ENCODE data around the gene SHH. TPM values are rescaled to one million over a fixed set of nuclear protein-coding genes. Genes with fewer than 3 reads are reported as not detected.

Gene SHH
- total RNA-seq, 1 donor from 2014 or later, result 0.16 TPM

DNA sequence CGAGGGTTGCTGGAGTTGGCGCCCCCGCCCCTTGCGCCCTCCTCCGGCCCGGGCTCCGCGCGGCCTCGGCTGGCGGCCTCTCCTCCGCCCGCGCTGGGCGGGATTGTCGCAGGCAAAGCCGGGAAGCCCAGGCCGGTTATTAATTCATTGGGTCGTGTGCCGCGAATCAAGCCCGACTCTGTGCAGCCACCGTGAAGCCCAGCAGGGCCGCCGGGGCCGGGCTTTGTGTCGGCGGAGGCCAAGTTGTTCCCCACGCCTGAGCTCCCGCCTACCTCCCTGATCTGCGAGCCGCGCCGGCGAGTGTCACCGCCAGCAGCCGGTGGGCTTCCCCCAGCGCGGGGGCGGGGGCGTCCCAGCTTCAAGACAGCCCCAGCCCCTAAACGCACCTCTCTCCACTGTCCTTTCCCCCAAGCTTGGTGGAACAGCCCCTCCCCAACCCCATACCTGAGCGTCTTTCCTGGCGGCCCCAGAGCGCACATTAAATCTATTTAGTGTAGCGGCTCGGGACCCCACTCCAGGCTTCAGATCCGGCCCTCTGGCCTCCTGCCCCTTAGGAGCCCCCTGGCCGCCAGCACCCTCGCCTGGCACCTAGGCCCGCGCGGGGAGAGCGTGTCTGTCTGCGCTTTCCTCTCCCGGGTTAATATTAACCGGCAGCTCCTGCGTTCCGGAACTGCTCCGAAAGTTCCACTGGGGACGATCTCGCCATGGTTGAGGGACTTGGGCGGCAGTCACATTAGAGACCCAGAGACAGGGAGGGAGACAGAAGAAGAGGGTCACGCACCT lies 3.5 kb downstream of the SHH start:
- Histone ChIP-seq H3K27ac (ENCODE audit: low read depth, low read length) (no peak overlapping the region), H3K27me3 (ENCODE audit: insufficient read depth, low read length) (peaks cover 64% of the 10 kb centered on the region), H4K20me1 (ENCODE audit: insufficient read depth, low read length) (peaks cover 11% of the 10 kb centered on the region), H3K4me1 (ENCODE audit: insufficient read depth, low read length) (peaks cover 22% of the 10 kb centered on the region), H3K9ac (ENCODE audit: low read length) (no peak overlapping the region), H3K36me3 (ENCODE audit: insufficient read depth, low read length) (no peaks in the 10 kb centered on the region), H3K4me2 (ENCODE audit: low read length) (peak overlapping the region; percentile 67), H3K79me2 (ENCODE audit: insufficient read depth, low read length) (no peaks in the 10 kb centered on the region), H3K9me3 (ENCODE audit: insufficient read depth, low read depth, low read length) (no peaks in the 10 kb centered on the region), H2AFZ (ENCODE audit: low read depth, low read length) (peak overlapping the region; percentile 52), H3K4me3 (ENCODE audit: insufficient read depth, low read depth, low read length) (no peak overlapping the region)
- Mint-ChIP-seq H3K4me1 (ENCODE audit: low read depth, unreplicated experiment) (peaks cover 11% of the 10 kb centered on the region), H3K9me3 (ENCODE audit: unreplicated experiment) (peaks cover 3% of the 10 kb centered on the region), H3K27me3 (ENCODE audit: low read depth, unreplicated experiment) (peaks cover 54% of the 10 kb centered on the region), H3K4me3 (ENCODE audit: unreplicated experiment) (peak overlapping the region; percentile 82), H3K27ac (ENCODE audit: unreplicated experiment) (peak overlapping the region; percentile 47), H3K36me3 (ENCODE audit: low read depth, unreplicated experiment) (no peaks in the 10 kb centered on the region)
- DNase-seq (ENCODE audit: low read depth) (no peak), FAIRE-seq (no peak)
- TF ChIP-seq EZH2 (IDR thresholded peaks at IDR 0.05; ENCODE audit: insufficient read depth, low read length), result peak; percentile 77
- TF ChIP-seq, protein P1, sequence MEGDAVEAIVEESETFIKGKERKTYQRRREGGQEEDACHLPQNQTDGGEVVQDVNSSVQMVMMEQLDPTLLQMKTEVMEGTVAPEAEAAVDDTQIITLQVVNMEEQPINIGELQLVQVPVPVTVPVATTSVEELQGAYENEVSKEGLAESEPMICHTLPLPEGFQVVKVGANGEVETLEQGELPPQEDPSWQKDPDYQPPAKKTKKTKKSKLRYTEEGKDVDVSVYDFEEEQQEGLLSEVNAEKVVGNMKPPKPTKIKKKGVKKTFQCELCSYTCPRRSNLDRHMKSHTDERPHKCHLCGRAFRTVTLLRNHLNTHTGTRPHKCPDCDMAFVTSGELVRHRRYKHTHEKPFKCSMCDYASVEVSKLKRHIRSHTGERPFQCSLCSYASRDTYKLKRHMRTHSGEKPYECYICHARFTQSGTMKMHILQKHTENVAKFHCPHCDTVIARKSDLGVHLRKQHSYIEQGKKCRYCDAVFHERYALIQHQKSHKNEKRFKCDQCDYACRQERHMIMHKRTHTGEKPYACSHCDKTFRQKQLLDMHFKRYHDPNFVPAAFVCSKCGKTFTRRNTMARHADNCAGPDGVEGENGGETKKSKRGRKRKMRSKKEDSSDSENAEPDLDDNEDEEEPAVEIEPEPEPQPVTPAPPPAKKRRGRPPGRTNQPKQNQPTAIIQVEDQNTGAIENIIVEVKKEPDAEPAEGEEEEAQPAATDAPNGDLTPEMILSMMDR (IDR thresholded peaks at IDR 0.05; ENCODE audit: insufficient read depth, low read depth, low read length), result no peak

DNA sequence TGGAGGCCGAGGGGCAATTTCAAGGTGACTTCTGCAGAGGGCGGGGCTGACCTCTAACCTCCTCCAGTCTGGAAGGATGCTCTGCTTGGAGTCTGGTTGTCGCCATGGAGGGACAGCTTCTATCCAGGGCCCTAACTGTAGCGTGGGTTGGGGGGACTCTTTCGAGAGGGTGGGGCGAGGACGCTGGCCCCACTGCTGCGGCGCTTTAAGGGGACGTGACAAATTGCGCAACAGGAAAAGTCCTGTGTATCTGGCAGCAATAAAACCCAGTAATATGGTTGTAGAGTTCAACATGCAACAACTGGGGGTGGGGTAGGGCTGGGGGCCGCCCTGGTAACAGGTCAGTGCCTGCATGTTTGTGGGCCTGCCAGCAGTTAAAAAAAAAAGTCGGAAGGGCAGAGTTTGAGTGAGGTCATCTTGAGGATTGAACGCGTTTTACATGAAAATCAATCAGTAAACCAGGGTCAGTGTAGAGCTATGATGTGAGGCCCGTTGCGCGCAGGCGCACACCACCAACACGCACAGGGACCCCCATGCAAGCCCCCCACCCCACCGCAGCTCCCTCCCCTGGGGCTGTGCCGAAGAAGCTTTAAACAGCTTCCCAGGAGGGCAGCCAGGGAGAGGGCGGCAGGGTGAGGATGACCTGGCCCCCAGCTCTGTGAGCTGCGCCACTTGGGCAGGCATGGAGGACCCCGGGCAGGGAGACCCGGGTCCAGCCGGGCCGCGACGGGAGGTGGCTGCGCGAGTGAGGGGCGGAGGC lies 4.3 kb downstream of the SHH start:
- no peaks in the 10 kb centered on the region for H3K36me3 ChIP-seq (ENCODE audit: insufficient read depth, low read length)
- H3K4me2 ChIP-seq (ENCODE audit: low read length), result peak overlapping the region; percentile 67
- H4K20me1 ChIP-seq (ENCODE audit: insufficient read depth, low read length), result peaks cover 11% of the 10 kb centered on the region
- Mint-ChIP-seq H3K4me1 (ENCODE audit: low read depth, unreplicated experiment) (peaks cover 11% of the 10 kb centered on the region), H3K27ac (ENCODE audit: unreplicated experiment) (no peak overlapping the region), H3K27me3 (ENCODE audit: low read depth, unreplicated experiment) (peaks cover 47% of the 10 kb centered on the region), H3K4me3 (ENCODE audit: unreplicated experiment) (peak overlapping the region; percentile 66), H3K9me3 (ENCODE audit: unreplicated experiment) (peaks cover 3% of the 10 kb centered on the region), H3K36me3 (ENCODE audit: low read depth, unreplicated experiment) (no peaks in the 10 kb centered on the region)
- H3K9me3 ChIP-seq (ENCODE audit: insufficient read depth, low read depth, low read length), result no peaks in the 10 kb centered on the region
- H2AFZ ChIP-seq (ENCODE audit: low read depth, low read length), result no peak overlapping the region
- peaks cover 27% of the 10 kb centered on the region for H3K4me1 ChIP-seq (ENCODE audit: insufficient read depth, low read length)
- H3K79me2 ChIP-seq (ENCODE audit: insufficient read depth, low read length), result no peaks in the 10 kb centered on the region
- TF ChIP-seq, protein P1 (IDR thresholded peaks at IDR 0.05; ENCODE audit: insufficient read depth, low read depth, low read length), result no peak
- TF ChIP-seq EZH2 (IDR thresholded peaks at IDR 0.05; ENCODE audit: insufficient read depth, low read length), result no peak
- DNase-seq (ENCODE audit: low read depth) (no peak), FAIRE-seq (no peak)
- no peak overlapping the region for H3K4me3 ChIP-seq (ENCODE audit: insufficient read depth, low read depth, low read length)
- H3K27me3 ChIP-seq (ENCODE audit: insufficient read depth, low read length), result peaks cover 63% of the 10 kb centered on the region
- no peak overlapping the region for H3K9ac ChIP-seq (ENCODE audit: low read length)
- no peak overlapping the region for H3K27ac ChIP-seq (ENCODE audit: low read depth, low read length)
